Measurements from ENCODE around the gene RFESD. TPM values are rescaled to one million over a fixed set of nuclear protein-coding genes. Genes with fewer than 3 reads are reported as not detected.

RFESD gene
- 2.2 and 2.6 TPM in 2 replicates for total RNA-seq

GRCh38 chr5:95646569-95647431 lies at the start of gene RFESD:
Gene RFESD (plus strand): TSS chr5:95646777. CDS start chr5:95652272, 5,495 bp downstream.

DNA sequence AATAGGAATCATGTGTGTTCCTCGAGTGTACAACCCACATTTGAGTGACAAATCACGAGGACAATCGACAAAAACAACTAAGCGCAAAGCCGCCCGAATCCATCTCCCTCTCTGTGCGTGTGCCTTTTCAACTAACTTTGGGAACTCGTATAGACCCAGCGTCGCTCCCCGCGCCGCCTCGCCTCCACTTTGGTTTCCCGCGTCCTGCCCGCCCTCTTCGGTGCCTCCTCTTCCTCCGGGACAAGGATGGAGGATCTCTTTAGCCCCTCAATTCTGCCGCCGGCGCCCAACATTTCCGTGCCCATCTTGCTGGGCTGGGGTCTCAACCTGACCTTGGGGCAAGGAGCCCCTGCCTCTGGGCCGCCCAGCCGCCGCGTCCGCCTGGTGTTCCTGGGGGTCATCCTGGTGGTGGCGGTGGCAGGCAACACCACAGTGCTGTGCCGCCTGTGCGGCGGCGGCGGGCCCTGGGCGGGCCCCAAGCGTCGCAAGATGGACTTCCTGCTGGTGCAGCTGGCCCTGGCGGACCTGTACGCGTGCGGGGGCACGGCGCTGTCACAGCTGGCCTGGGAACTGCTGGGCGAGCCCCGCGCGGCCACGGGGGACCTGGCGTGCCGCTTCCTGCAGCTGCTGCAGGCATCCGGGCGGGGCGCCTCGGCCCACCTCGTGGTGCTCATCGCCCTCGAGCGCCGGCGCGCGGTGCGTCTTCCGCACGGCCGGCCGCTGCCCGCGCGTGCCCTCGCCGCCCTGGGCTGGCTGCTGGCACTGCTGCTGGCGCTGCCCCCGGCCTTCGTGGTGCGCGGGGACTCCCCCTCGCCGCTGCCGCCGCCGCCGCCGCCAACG lies 26.3 kb upstream of the RFESD start, which contains the start of gene GPR150:
GPR150 (plus strand) TSS at position 58 of the 840 bp plus-strand sequence; CDS start at position 247, 189 bp downstream.

DNA sequence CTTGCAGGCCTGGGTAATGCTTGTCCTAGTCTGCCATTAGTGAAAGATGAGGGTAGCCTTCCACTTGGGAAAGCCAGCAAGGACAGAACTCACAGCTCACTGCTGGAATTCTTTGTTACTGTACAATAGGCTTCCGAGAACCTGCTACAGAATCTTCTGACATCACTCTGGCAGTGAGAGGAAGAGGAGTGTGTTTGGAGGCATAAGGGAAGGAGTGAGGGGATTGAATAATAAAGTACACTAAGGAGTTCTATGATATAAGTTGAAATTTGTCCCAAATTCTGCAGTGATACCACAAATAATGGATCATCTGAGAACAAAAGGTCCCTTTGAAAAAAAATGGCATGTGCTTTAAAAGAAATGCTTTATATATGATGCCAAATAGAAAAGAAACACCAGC lies 36.3 kb downstream of the RFESD start, which contains the start of gene SPATA9:
SPATA9 (minus strand) TSS at position 101 of the 400 bp plus-strand sequence. CDS start 137 bp downstream, outside the sequence.

Other genes starting within 250 kb of the RFESD start
- 126 and 160 TPM in 2 replicates for gene SKIC3, start 91.8 kb upstream of the RFESD start, total RNA-seq
- 8.4 and 9.9 TPM in 2 replicates for gene ARSK, start 91.7 kb upstream of the RFESD start, total RNA-seq
- gene GPR150, start 26.7 kb upstream of the RFESD start, total RNA-seq = 0.20 and 0.37 TPM in 2 replicates
- not detected in 2 replicates for gene SPATA9, start 36.2 kb downstream of the RFESD start, total RNA-seq
- gene RHOBTB3, start 84.6 kb downstream of the RFESD start, total RNA-seq = 71.9 and 77.9 TPM in 2 replicates
- gene GLRX, start 175.9 kb downstream of the RFESD start, total RNA-seq = 90.3 and 112 TPM in 2 replicates